ENCODE results near the gene MOB2. TPM values are rescaled to one million over a fixed set of nuclear protein-coding genes. Genes with fewer than 3 reads are reported as not detected.

The MOB2 gene
- total RNA-seq, 2 experiments from 2014 or later = 45.1 to 45.4 TPM

DNA sequence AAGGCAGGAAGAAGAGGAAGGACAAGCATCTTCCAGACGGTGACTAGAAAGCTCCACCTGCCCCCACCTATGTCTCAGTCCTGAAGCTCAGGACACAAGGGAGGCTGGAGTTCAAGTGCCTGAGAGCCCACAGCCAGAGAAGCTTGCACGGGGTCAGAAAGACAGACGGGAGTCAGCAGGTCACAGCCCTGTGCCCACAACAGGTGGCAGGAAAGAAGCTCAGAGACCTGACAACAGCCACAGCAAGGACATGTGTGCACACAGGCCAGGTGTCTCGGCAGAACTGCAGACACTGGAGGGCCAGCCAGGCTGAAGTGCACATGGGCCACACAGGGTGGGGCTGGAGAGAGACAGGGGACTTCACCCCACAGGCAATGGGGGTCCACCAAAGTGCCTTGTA is 37.2 kb upstream of the MOB2 start:
- Mint-ChIP-seq H3K27ac (no peak overlapping the region), H3K36me3 (ENCODE audit: low read depth) (no peaks in the 10 kb centered on the region), H3K27me3 (no peaks in the 10 kb centered on the region), H3K4me3 (no peak overlapping the region), H3K9me3 (no peaks in the 10 kb centered on the region), H3K4me1 (no peaks in the 10 kb centered on the region)
- CTCF ChIA-PET = interaction anchor here (0.6 to 1.6 kb wide), 2 partner anchors 13 to 50 kb away, joined by 3 to 4 read pairs; no protein-coding TSS in a partner anchor
- DNase-seq = no peak
- POLR2A ChIA-PET = no interaction called here

- H3K27ac Mint-ChIP-seq = no peak overlapping the region
- DNase-seq = no peak
- no peaks in the 10 kb centered on the region for H3K27me3 Mint-ChIP-seq
- H3K36me3 Mint-ChIP-seq (ENCODE audit: low read depth) = no peaks in the 10 kb centered on the region
- CTCF ChIA-PET = interaction anchor here (1.6 kb wide), 1 partner anchor 51 kb away, joined by 4 read pairs; no protein-coding TSS in a partner anchor
- H3K9me3 Mint-ChIP-seq = no peaks in the 10 kb centered on the region
- H3K4me3 Mint-ChIP-seq = no peak overlapping the region
- POLR2A ChIA-PET = no interaction called here
- H3K4me1 Mint-ChIP-seq = no peaks in the 10 kb centered on the region
Measured at GRCh38 chr11:1523077-1523476, 36.5 kb upstream of the MOB2 start.

GRCh38 chr11:1522081-1522424 is 35.5 kb upstream of the MOB2 start:
- POLR2A ChIA-PET = no interaction called here
- CTCF ChIA-PET = no interaction called here

GRCh38 chr11:1521382-1522080 is 35.0 kb upstream of the MOB2 start:
- CTCF ChIA-PET = no interaction called here
- peak overlapping the region; percentile 38 for H3K27ac Mint-ChIP-seq
- peaks cover 8% of the 10 kb centered on the region for H3K4me1 Mint-ChIP-seq
- POLR2A ChIA-PET = interaction anchor here (0.6 kb wide), 1 partner anchor 95 kb away, joined by 4 read pairs; no protein-coding TSS in a partner anchor
- H3K4me3 Mint-ChIP-seq = no peak overlapping the region
- H3K27me3 Mint-ChIP-seq = no peaks in the 10 kb centered on the region
- no peaks in the 10 kb centered on the region for H3K9me3 Mint-ChIP-seq
- DNase-seq = no peak
- H3K36me3 Mint-ChIP-seq (ENCODE audit: low read depth) = no peaks in the 10 kb centered on the region

More at GRCh38 chr11:1522081-1522424, 35.5 kb upstream of the MOB2 start:
- DNase-seq = no peak
- no peak overlapping the region for H3K4me3 Mint-ChIP-seq
- peaks cover 6% of the 10 kb centered on the region for H3K4me1 Mint-ChIP-seq
- H3K9me3 Mint-ChIP-seq = no peaks in the 10 kb centered on the region
- no peaks in the 10 kb centered on the region for H3K27me3 Mint-ChIP-seq
- H3K36me3 Mint-ChIP-seq (ENCODE audit: low read depth) = no peaks in the 10 kb centered on the region
- no peak overlapping the region for H3K27ac Mint-ChIP-seq

GRCh38 chr11:1520663-1521267 is 34.2 kb upstream of the MOB2 start:
- H3K4me1 Mint-ChIP-seq = peaks cover 9% of the 10 kb centered on the region

GRCh38 chr11:1520209-1520662 is 33.7 kb upstream of the MOB2 start:
- POLR2A ChIA-PET = no interaction called here
- no peak overlapping the region for H3K4me3 Mint-ChIP-seq
- CTCF ChIA-PET = no interaction called here
- peaks cover 9% of the 10 kb centered on the region for H3K4me1 Mint-ChIP-seq
- no peaks in the 10 kb centered on the region for H3K9me3 Mint-ChIP-seq
- H3K27me3 Mint-ChIP-seq = no peaks in the 10 kb centered on the region
- DNase-seq = no peak
- H3K36me3 Mint-ChIP-seq (ENCODE audit: low read depth) = no peaks in the 10 kb centered on the region
- no peak overlapping the region for H3K27ac Mint-ChIP-seq

More at GRCh38 chr11:1520663-1521267, 34.2 kb upstream of the MOB2 start:
- DNase-seq = no peak
- H3K36me3 Mint-ChIP-seq (ENCODE audit: low read depth) = no peaks in the 10 kb centered on the region
- no peaks in the 10 kb centered on the region for H3K9me3 Mint-ChIP-seq
- CTCF ChIA-PET = no interaction called here
- POLR2A ChIA-PET = interaction anchor here (0.6 kb wide), 1 partner anchor 94 kb away, joined by 4 read pairs; no protein-coding TSS in a partner anchor
- H3K4me3 Mint-ChIP-seq = no peak overlapping the region
- H3K27me3 Mint-ChIP-seq = no peaks in the 10 kb centered on the region
- H3K27ac Mint-ChIP-seq = peak overlapping the region; percentile 38

DNA sequence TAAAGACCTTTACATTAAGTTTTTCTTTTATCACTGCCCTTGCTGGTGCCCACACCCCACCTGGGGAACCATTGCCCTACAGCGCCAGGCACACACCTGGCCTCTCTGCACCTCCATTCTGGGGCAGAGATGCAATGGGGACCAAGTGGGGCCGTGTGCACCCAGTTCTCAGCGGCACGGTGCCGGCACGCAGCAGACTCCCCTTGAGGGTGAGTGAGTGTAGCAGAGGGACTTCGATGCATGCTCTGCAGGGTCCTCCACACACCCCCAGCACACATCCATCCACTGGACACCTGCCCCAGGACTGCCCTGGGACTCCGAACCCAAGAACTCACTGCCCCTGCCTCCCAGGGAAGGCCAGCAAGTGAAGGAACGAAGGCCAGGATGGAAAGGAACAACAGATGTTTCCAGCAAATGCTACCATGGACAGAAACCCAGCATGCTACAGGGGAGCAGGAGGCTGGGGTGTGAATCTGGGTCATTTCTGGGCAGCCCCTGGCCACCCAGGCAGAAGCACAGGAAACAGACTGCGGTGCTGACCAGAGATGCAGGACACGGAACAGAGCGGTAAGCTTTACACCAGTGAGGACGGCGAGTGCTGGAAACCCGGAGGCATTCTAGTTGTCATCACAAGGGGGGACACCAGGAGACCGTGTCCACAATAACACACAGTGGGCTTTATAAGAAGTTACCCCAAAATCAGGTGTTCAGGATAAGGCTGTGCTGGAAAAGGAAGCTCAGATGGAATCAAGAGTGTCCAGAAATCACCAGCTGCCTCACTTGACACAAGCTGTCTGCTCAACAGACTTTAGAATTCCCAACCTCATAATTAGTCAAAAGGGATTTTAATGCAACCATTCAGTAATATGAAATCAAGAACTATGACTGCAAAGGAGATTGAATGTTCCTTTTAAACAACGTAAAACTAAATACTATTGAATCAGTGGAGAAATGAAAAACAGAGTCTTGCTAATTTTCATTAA is 32.7 kb upstream of the MOB2 start:
- POLR2A ChIA-PET = no interaction called here
- Mint-ChIP-seq H3K36me3 (ENCODE audit: low read depth) (no peaks in the 10 kb centered on the region), H3K4me1 (peaks cover 10% of the 10 kb centered on the region)

GRCh38 chr11:1518301-1518700 is 31.7 kb upstream of the MOB2 start:
- DNase-seq = no peak
- Mint-ChIP-seq H3K36me3 (ENCODE audit: low read depth) (no peaks in the 10 kb centered on the region), H3K4me1 (peaks cover 15% of the 10 kb centered on the region), H3K4me3 (no peak overlapping the region), H3K27me3 (no peaks in the 10 kb centered on the region), H3K27ac (no peak overlapping the region), H3K9me3 (no peaks in the 10 kb centered on the region)
- CTCF ChIA-PET = no interaction called here
- POLR2A ChIA-PET = no interaction called here

More for the DNA sequence above, 32.7 kb upstream of the MOB2 start:
- no peak overlapping the region for H3K4me3 Mint-ChIP-seq
- no peaks in the 10 kb centered on the region for H3K9me3 Mint-ChIP-seq
- H3K27me3 Mint-ChIP-seq = no peaks in the 10 kb centered on the region
- no peak for DNase-seq
- H3K27ac Mint-ChIP-seq = no peak overlapping the region
- CTCF ChIA-PET = no interaction called here

GRCh38 chr11:1517117-1518005 is 30.8 kb upstream of the MOB2 start:
- ChIA-PET POLR2A (no interaction called here), CTCF (interaction anchor here (0.7 kb wide), 1 partner anchor 14 kb away, joined by 3 read pairs; no protein-coding TSS in a partner anchor)
- H3K36me3 Mint-ChIP-seq (ENCODE audit: low read depth) = no peaks in the 10 kb centered on the region
- H3K4me1 Mint-ChIP-seq = peaks cover 17% of the 10 kb centered on the region
- H3K27ac Mint-ChIP-seq = no peak overlapping the region
- no peak for DNase-seq
- no peak overlapping the region for H3K4me3 Mint-ChIP-seq
- no peaks in the 10 kb centered on the region for H3K27me3 Mint-ChIP-seq
- H3K9me3 Mint-ChIP-seq = no peaks in the 10 kb centered on the region

DNA sequence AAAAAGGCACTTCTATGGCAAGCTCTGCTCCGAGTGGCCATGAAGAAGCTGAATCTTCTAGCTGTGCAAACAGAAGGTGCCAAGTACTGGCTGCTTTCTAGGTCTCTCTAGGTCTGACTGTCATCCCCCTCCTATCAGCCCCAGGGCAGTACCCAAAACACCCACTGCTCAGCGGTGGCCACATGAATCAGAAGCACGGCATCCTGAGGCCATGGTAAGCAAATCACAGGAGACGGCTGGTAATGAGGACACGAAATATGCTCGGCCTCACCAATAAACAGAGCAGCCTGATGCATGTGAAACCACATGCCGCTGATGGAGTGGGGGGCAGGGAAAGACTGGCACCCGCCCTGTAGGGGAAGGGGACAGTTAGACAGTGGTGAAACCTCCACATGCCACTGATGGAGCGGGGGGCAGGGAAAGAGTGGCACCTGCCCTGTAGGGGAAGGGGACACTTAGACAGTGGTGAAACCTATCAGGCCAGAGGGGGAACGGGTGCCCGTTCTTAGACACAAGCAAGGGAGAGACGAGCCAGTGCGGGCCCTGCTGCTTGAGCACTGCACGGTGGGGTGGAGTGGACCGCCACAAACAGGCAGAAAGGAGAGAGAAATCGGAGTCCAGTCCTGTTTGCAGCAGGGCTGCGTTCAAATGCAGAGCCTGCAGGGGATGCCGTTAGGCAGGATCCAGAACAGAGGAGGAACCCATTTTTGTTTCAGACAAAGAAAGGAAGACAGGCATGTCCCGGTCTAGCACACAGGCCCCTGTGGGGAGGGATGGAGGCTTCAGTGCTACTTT is 29.9 kb upstream of the MOB2 start:
- no peak overlapping the region for H3K27ac Mint-ChIP-seq
- no peaks in the 10 kb centered on the region for H3K9me3 Mint-ChIP-seq
- H3K4me1 Mint-ChIP-seq = peaks cover 19% of the 10 kb centered on the region
- H3K36me3 Mint-ChIP-seq (ENCODE audit: low read depth) = no peaks in the 10 kb centered on the region
- no peak for DNase-seq
- H3K4me3 Mint-ChIP-seq = no peak overlapping the region
- ChIA-PET CTCF (interaction anchor here (0.9 to 1.3 kb wide), 3 partner anchors 10 to 254 kb away, joined by 3 to 5 read pairs (median 3); no protein-coding TSS in a partner anchor), POLR2A (no interaction called here)
- no peaks in the 10 kb centered on the region for H3K27me3 Mint-ChIP-seq

DNA sequence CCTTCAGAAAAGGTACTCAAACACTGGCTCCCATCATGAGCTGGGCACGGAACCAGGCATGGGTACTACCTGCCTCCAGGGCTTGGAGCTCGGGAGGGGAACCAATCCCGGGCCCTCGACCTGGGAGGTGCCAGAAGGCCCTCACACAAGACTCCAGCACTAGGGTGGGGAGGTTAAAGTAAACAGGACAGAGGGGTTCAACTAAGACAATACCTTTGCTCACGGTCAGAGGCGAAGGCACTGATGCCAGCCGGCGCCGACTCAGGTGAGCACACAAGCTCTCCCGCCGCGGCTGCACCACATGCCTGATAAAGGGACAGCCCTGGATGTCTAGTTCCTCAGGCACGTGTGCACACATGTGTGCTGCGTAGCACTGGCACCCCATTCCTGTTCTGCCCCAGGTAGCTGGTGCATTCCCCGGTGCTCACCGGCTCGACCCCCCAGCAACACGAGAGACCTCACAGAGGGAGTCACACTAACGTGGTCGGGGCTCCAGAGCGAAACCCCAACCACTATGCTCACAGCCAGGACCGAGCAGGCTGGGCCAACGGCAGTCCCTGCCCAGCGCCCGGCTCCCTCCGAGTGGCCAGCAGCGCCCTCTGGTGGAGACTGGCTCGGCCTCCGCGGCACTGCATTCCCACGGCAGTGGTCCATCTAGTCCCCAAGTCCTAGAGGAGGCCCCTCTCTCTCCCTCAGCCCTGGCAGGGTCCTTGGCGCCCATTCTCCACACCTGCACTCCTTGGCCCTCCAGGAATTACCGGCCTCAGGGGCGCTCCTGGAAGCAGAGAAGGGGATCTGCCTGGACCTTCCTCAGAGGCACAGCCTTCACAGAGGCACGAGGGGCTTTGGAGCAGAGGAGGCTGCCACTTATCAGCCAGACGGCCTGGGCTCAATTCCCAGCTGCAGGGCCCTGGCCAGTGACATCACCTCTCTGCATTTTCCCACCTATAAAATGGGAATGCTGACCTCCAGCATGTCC is 28.8 kb upstream of the MOB2 start:
- no peak overlapping the region for H3K27ac Mint-ChIP-seq
- peak; percentile 64 for DNase-seq
- H3K27me3 Mint-ChIP-seq = no peaks in the 10 kb centered on the region
- H3K4me3 Mint-ChIP-seq = no peak overlapping the region
- H3K9me3 Mint-ChIP-seq = no peaks in the 10 kb centered on the region
- H3K4me1 Mint-ChIP-seq = peaks cover 19% of the 10 kb centered on the region
- POLR2A ChIA-PET = no interaction called here
- CTCF ChIA-PET = interaction anchor here (0.9 to 1.5 kb wide), 5 partner anchors 9 to 313 kb away, joined by 3 to 5 read pairs (median 3); no protein-coding TSS in a partner anchor
- no peaks in the 10 kb centered on the region for H3K36me3 Mint-ChIP-seq (ENCODE audit: low read depth)

Data from activated CD4-positive, alpha-beta T cell treated with anti-CD3 and anti-CD28 coated beads, Interleukin-2, amount 10 ng/mL, durations not matched to agents 7 days and 5 days (primary cell).